K562 (cell line): Measurements from ENCODE around the gene PLEKHA1. TPM values are rescaled to one million over a fixed set of nuclear protein-coding genes. Genes with fewer than 3 reads are reported as not detected.

Experiments used
- ATAC-seq: fragments of 200-7000 bp; cut with Tn5 transposase; 3 replicates; pipeline ENCODE4 v1.9.1; 2020; ENCODE audit warnings: moderate library complexity
- BruUV-seq: library from RNA; stranded (reverse); fragments of 400-500 nt; replicated peaks from 2 replicates; lab custom pipeline; 2021; lab: Mats Ljungman, UMichigan
- CTCF ChIA-PET: fragments of 300-600 bp; formaldehyde crosslinking; extraction: SDS; loops from one replicate; lab custom pipeline; 2021; ENCODE audit warnings: low intra/inter-chr PET ratio; lab: Yijun Ruan, JAX
- POLR2A ChIA-PET: fragments of 300-600, 350-650 bp; sonication (Branson Sonifier 250); formaldehyde crosslinking; extraction: SDS; loops from one replicate; lab custom pipeline; 2021; ENCODE audit warnings: antibody characterized with exemption, inconsistent platforms; lab: Yijun Ruan, JAX
- DNase-seq, 4 experiments: peaks; one replicate each; pipeline versions ENCODE4 v3.0.0 to v3.0.0-alpha.2; 2011 to 2018; ENCODE audit warnings: low spot score in 3 of 4, mixed read lengths in 3 of 4; ENCODE audit errors: extremely low read depth in 1 of 4
- FAIRE-seq: peaks from 2 replicates; lab custom pipeline; 2011; peaks lifted over from hg19 to GRCh38; lab: Jason Lieb, UNC
- H2AFZ ChIP-seq: 2 replicates; pipeline ENCODE4 v1.6.0; 2011; ENCODE audit warnings: low read depth, low read length, control low read depth, inconsistent platforms
- H3K27ac ChIP-seq: fragments of 200-600 bp; 3 replicates; pipeline ENCODE4 v1.8.0; 2011; ENCODE audit warnings: low read depth, mild to moderate bottlenecking, control low read depth, inconsistent platforms, low read length, moderate library complexity, mixed read lengths; ENCODE audit errors: extremely low read depth
- H3K27me3 ChIP-seq, 2 experiments: fragments of 300-600 bp in 1 of 2; 2 replicates in 1 of 2; 3 replicates in 1 of 2; pipeline versions ENCODE4 v1.6.0 to v1.8.0; 2011; ENCODE audit warnings: inconsistent platforms in 2 of 2, low read length in 2 of 2, mild to moderate bottlenecking in 1 of 2, mixed read lengths in 1 of 2, moderate library complexity in 1 of 2; ENCODE audit not compliant: control insufficient read depth in 2 of 2, insufficient read depth in 2 of 2
- H3K36me3 ChIP-seq: fragments of 300-600 bp; 3 replicates; pipeline ENCODE4 v1.8.0; 2011; ENCODE audit warnings: mild to moderate bottlenecking, low read length, inconsistent platforms; ENCODE audit not compliant: control insufficient read depth, insufficient read depth
- H3K4me1 ChIP-seq, 2 experiments: fragments of 200-600 bp in 1 of 2; replicated peaks in 1 of 2; 2 replicates in 1 of 2; 3 replicates in 1 of 2; pipeline versions ENCODE4 v1.5.1 to v1.8.0; 2011; ENCODE audit warnings: inconsistent platforms in 2 of 2, low read length in 2 of 2, mild to moderate bottlenecking in 1 of 2, mixed read lengths in 1 of 2, moderate library complexity in 1 of 2; ENCODE audit not compliant: control insufficient read depth in 2 of 2, insufficient read depth in 2 of 2
- H3K4me2 ChIP-seq: 2 replicates; pipeline ENCODE4 v1.6.1; 2011; ENCODE audit warnings: low read length, control low read depth, inconsistent platforms, mixed read lengths; ENCODE audit not compliant: insufficient read depth
- H3K4me3 ChIP-seq: fragments of 200-600 bp; sonication (generic), shearing (Covaris generic); 2 replicates; pipeline ENCODE4 v1.5.1; 2016; ENCODE audit warnings: control low read depth, inconsistent platforms
- H3K79me2 ChIP-seq: fragments of 200-600 bp; 3 replicates; pipeline ENCODE4 v1.8.0; 2011; ENCODE audit warnings: low read length, inconsistent platforms; ENCODE audit not compliant: control insufficient read depth, insufficient read depth
- H3K9ac ChIP-seq, 2 experiments: 2 replicates each; pipeline versions ENCODE4 v1.6.0 to v1.6.1; 2011; ENCODE audit warnings: low read depth in 2 of 2, low read length in 2 of 2, control low read depth in 1 of 2, inconsistent platforms in 1 of 2, mild to moderate bottlenecking in 1 of 2, mixed read lengths in 1 of 2; ENCODE audit not compliant: insufficient read depth in 1 of 2
- H3K9me1 ChIP-seq: one replicate; pipeline ENCODE4 v1.6.0; 2011; ENCODE audit warnings: inconsistent platforms, mild to moderate bottlenecking, low read length, moderate library complexity; ENCODE audit not compliant: control insufficient read depth, insufficient read depth
- H3K9me3 ChIP-seq: replicated peaks from 2 replicates; pipeline ENCODE4 v1.5.1; 2011; ENCODE audit warnings: low read depth, low read length, inconsistent platforms; ENCODE audit not compliant: control insufficient read depth, insufficient read depth
- H4K20me1 ChIP-seq: replicated peaks from 2 replicates; pipeline ENCODE4 v1.6.1; 2011; ENCODE audit warnings: low read length, inconsistent platforms, mixed read lengths; ENCODE audit not compliant: control insufficient read depth, insufficient read depth
- BDP1 ChIP-seq: IDR thresholded peaks from 3 replicates; pipeline ENCODE4 v1.6.1; 2011; ENCODE audit not compliant: insufficient read length, insufficient read depth
- EGR1 ChIP-seq: fragments of 450-650 bp; conservative IDR thresholded peaks from 2 replicates; pipeline ENCODE4 v1.6.1; 2017; ENCODE audit warnings: mild to moderate bottlenecking
- GTF2E2 ChIP-seq: fragments of 200-800 bp; sonication (Bioruptor generic); IDR thresholded peaks from 2 replicates; pipeline ENCODE4 v1.6.1; 2016; ENCODE audit warnings: missing genetic modification characterization, missing compliant biosample characterization
- IRF2 ChIP-seq: sonication (generic); formaldehyde crosslinking; IDR thresholded peaks from 2 replicates; pipeline ENCODE4 v1.8.1; 2022; ENCODE audit warnings: mild to moderate bottlenecking, missing genetic modification reagents
- KLF1 ChIP-seq: fragments of 450-650 bp; IDR thresholded peaks from 2 replicates; pipeline ENCODE4 v1.6.1; 2016; ENCODE audit warnings: missing genetic modification characterization, missing compliant biosample characterization
- MBD2 ChIP-seq: sonication (generic); IDR thresholded peaks from 2 replicates; pipeline ENCODE4 v1.6.1; 2016; ENCODE audit warnings: low read depth, borderline replicate concordance
- NFIX ChIP-seq: fragments of 250-450 bp; sonication (Bioruptor Pico); IDR thresholded peaks from 2 replicates; pipeline ENCODE4 v1.4.0; 2020; ENCODE audit warnings: low read depth, mild to moderate bottlenecking, moderate library complexity
- YBX1 ChIP-seq: fragments of 450-650 bp; IDR thresholded peaks from 2 replicates; pipeline ENCODE4 v1.7.1; 2016; ENCODE audit warnings: mild to moderate bottlenecking
- ZBTB7A ChIP-seq: IDR thresholded peaks from 2 replicates; pipeline ENCODE4 v1.6.1; 2011; ENCODE audit warnings: low read depth, mild to moderate bottlenecking, low read length, moderate library complexity, borderline replicate concordance; ENCODE audit not compliant: control insufficient read depth
- ZFP30 ChIP-seq: fragments of 250-450 bp; sonication (Bioruptor Pico); IDR thresholded peaks from 2 replicates; pipeline ENCODE4 v1.8.0; 2022; ENCODE audit warnings: moderate library complexity, mild to moderate bottlenecking, inconsistent platforms, borderline replicate concordance
- ZNF311 ChIP-seq: fragments of 250-450 bp; sonication (Bioruptor Pico); IDR thresholded peaks from 2 replicates; pipeline ENCODE4 v1.4.0; 2020; ENCODE audit warnings: mild to moderate bottlenecking, moderate library complexity
- ZNF57 ChIP-seq: fragments of 450-650 bp; formaldehyde crosslinking; IDR thresholded peaks from 2 replicates; pipeline ENCODE4 v1.4.0; 2020; ENCODE audit warnings: mild to moderate bottlenecking, moderate library complexity
- ZNF764 ChIP-seq: fragments of 250-450 bp; sonication (Bioruptor Pico); IDR thresholded peaks from 2 replicates; pipeline ENCODE4 v1.4.0; 2020; ENCODE audit warnings: low read depth, mild to moderate bottlenecking, moderate library complexity
- WGBS: fragments of 100-300 bp; shearing (Covaris generic); methylation state at CpG from one replicate; pipeline ENCODE4 v1.1.6; 2016; ENCODE audit warnings: low coverage, mixed read lengths; ENCODE audit not compliant: insufficient coverage; ENCODE audit errors: missing lambda C conversion rate; 5-methylcytosine and 5-hydroxymethylcytosine counted together
- in situ Hi-C: fragments of 300-500 bp; cut with MboI; formaldehyde crosslinking; loops from 4 replicates; pipeline ENCODE4 v1.15.0; 2018; ENCODE audit warnings: inconsistent platforms, mixed read lengths
- intact Hi-C: fragments of 100-400 bp; cut with micrococcal nuclease; formaldehyde crosslinking; loops from 2 replicates; pipeline ENCODE4 v1.14.2; 2022
- polyA plus RNA-seq, 8 experiments: library from polyadenylated mRNA; depleted of rRNA in 4 of 8; stranded (reverse) in 5 of 8; unstranded in 3 of 8; fragments of >200 nt; fragmentation: Nextera tagmentation in 2 of 8; fragmentation: Illumina TruSeq in 1 of 8; extraction: Ambion mirVana in 2 of 8; extraction: Trizol in 1 of 8; gene quantifications; 2 replicates each; pipeline versions ENCODE4 v1.2.1 to v1.2.3, GENCODE V29; 2011 to 2014; ENCODE audit warnings: inconsistent platforms in 1 of 8, missing spikeins in 1 of 8
- total RNA-seq, 7 experiments: library from RNA; depleted of rRNA in 6 of 7; stranded (reverse); fragments of >200 nt in 6 of 7; fragmentation: Illumina TruSeq in 2 of 7; extraction: Trizol in 2 of 7; gene quantifications; 2 replicates each; pipeline versions ENCODE4 v1.2.1 to v1.2.3, GENCODE V29; 2011 to 2021; ENCODE audit warnings: low replicate concordance in 1 of 7
- TF ChIP-seq, protein P1 (sequence below): IDR thresholded peaks from 2 replicates; pipeline ENCODE4 v1.6.1; 2011; ENCODE audit not compliant: insufficient read length; ENCODE audit errors: extremely low read depth
- TF ChIP-seq, protein P2 (sequence below): IDR thresholded peaks from 3 replicates; pipeline ENCODE4 v1.6.1; 2011; ENCODE audit warnings: borderline replicate concordance, mild to moderate bottlenecking; ENCODE audit not compliant: insufficient read length, insufficient read depth

Gene PLEKHA1
- total and polyA plus RNA-seq, 9 of the 15 experiments (the other 6 are each of a cell fraction or from before 2014, with no cell fraction given) = 0.05 to 4.7 (median 1.0) TPM

DNA sequence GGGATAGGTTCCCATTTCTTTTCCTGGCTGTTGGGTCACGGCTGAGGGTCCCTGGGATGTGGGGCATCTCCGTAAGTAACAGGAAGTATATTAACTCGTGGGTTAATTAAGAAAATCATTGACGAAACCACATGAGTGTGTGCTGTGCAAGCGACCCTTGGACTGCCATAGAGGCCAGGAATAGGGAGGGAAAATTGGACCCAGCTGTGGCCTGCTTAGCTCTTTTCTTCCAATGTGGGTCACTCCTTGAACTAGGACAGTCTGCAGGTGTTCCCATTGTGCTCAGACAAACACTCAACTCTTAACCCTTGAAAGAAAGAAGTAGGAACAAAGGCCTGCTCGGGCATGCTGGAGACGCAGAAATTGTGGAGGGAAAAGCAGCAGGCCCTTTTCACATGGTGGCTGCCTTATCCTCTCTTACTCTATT lies 25.6 kb upstream of the PLEKHA1 start:
- Histone ChIP-seq H2AFZ (no peak overlapping the region), H3K27ac (no peak overlapping the region), H3K79me2 (no peaks in the 10 kb centered on the region), H3K27me3 (peaks cover 0 to 15% of the 10 kb centered on the region in 2 experiments; a peak in 4 of 5 replicates), H3K9me3 (no peaks in the 10 kb centered on the region), H3K4me2 (no peak overlapping the region), H3K9ac (no peak overlapping the region), H3K9me1 (no peaks in the 10 kb centered on the region), H3K36me3 (no peaks in the 10 kb centered on the region), H4K20me1 (no peaks in the 10 kb centered on the region), H3K4me1 (no peaks in the 10 kb centered on the region), H3K4me3 (no peak overlapping the region)
- ATAC-seq (no peak), FAIRE-seq (no peak), DNase-seq (no peak)
- no TSS peak for BruUV-seq
- intact Hi-C loops (loop anchor here (10.0 kb wide), 1 partner anchor 216 kb away; the partner anchor contains the start of gene DMBT1), in situ Hi-C loops (no loop called here)
- POLR2A ChIA-PET = interaction anchor here (0.7 kb wide), 1 partner anchor 25 kb away, joined by 3 read pairs; no protein-coding TSS in a partner anchor
- TF ChIP-seq BDP1 = no peak
- no peak for TF ChIP-seq KLF1 (tag)
- WGBS = 0% methylated on average over 6 of the region's 7 CpGs
- CTCF ChIA-PET = no interaction called here

DNA sequence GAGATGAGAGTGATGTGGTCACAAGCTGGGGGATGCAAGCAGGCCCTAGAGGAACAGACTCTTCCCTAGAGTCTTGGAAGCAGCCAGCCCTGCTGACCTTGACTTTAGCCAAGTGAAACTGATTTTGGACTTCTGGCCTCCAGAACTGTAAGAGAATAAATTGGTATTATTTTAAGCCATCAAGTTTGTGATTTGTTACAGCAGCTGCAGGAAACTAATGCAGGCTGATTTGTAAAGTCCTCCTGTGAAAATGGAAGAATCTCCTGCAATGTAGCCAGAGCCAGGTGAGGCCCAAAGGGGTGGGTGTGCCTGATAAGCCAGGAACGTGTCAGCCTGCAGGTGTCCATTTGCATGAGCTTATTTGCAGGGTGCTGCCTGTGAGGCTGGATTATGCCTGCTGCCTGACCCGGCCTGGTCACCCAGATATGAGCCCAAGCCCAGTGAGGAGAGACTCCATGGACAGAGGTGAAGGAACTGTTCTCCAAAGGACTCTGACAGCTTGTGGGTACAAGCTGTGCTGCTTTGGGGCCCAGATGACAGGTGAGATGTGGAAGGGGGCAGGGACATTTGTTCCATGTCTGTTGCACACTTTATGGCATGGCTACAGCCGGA lies 24.6 kb upstream of the PLEKHA1 start:
- 0% methylated on average over 3 of the region's 3 CpGs for WGBS
- Histone ChIP-seq H3K4me2 (no peak overlapping the region), H3K4me1 (no peaks in the 10 kb centered on the region), H3K9me1 (no peaks in the 10 kb centered on the region), H3K4me3 (no peak overlapping the region), H3K9me3 (no peaks in the 10 kb centered on the region), H3K79me2 (no peaks in the 10 kb centered on the region), H3K9ac (no peak overlapping the region), H3K27me3 (peaks cover 0 to 12% of the 10 kb centered on the region in 2 experiments; a peak in 3 of 5 replicates), H3K27ac (no peak overlapping the region), H4K20me1 (no peaks in the 10 kb centered on the region), H2AFZ (no peak overlapping the region), H3K36me3 (no peaks in the 10 kb centered on the region)
- BruUV-seq = no TSS peak
- intact Hi-C loops (loop anchor here (10.0 kb wide), 1 partner anchor 215 kb away; the partner anchor contains the start of gene DMBT1), in situ Hi-C loops (no loop called here)
- POLR2A ChIA-PET = interaction anchor here (0.7 kb wide), 1 partner anchor 24 kb away, joined by 3 read pairs; no protein-coding TSS in a partner anchor
- DNase-seq (no peak), FAIRE-seq (no peak), ATAC-seq (no peak)
- CTCF ChIA-PET = no interaction called here
- no peak for TF ChIP-seq GTF2E2 (tag)
- TF ChIP-seq ZFP30 (CRISPR knock-in tag) = no peak
- TF ChIP-seq YBX1 = no peak
- TF ChIP-seq NFIX (CRISPR knock-in tag) = no peak
- no peak for TF ChIP-seq ZBTB7A
- TF ChIP-seq ZNF764 (CRISPR knock-in tag) = no peak
- no peak for TF ChIP-seq ZNF57 (CRISPR knock-in tag)
- no peak for TF ChIP-seq ZNF311 (CRISPR knock-in tag)
- TF ChIP-seq, protein P1, sequence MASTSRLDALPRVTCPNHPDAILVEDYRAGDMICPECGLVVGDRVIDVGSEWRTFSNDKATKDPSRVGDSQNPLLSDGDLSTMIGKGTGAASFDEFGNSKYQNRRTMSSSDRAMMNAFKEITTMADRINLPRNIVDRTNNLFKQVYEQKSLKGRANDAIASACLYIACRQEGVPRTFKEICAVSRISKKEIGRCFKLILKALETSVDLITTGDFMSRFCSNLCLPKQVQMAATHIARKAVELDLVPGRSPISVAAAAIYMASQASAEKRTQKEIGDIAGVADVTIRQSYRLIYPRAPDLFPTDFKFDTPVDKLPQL = no peak
- TF ChIP-seq EGR1 = no peak
- no peak for TF ChIP-seq MBD2
- TF ChIP-seq, protein P2, sequence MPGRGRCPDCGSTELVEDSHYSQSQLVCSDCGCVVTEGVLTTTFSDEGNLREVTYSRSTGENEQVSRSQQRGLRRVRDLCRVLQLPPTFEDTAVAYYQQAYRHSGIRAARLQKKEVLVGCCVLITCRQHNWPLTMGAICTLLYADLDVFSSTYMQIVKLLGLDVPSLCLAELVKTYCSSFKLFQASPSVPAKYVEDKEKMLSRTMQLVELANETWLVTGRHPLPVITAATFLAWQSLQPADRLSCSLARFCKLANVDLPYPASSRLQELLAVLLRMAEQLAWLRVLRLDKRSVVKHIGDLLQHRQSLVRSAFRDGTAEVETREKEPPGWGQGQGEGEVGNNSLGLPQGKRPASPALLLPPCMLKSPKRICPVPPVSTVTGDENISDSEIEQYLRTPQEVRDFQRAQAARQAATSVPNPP = no peak
- TF ChIP-seq IRF2 (CRISPR knock-in tag) = no peak
